ENCODE measurements around the gene ATP6V1F. TPM values are rescaled to one million over a fixed set of nuclear protein-coding genes. Genes with fewer than 3 reads are reported as not detected.

The ATP6V1F gene
- total RNA-seq, 3 donors from 2014 or later (not counting 1 experiment from before 2014, with no cell fraction given): 82.9 to 98.0 (median 94.3) TPM

DNA sequence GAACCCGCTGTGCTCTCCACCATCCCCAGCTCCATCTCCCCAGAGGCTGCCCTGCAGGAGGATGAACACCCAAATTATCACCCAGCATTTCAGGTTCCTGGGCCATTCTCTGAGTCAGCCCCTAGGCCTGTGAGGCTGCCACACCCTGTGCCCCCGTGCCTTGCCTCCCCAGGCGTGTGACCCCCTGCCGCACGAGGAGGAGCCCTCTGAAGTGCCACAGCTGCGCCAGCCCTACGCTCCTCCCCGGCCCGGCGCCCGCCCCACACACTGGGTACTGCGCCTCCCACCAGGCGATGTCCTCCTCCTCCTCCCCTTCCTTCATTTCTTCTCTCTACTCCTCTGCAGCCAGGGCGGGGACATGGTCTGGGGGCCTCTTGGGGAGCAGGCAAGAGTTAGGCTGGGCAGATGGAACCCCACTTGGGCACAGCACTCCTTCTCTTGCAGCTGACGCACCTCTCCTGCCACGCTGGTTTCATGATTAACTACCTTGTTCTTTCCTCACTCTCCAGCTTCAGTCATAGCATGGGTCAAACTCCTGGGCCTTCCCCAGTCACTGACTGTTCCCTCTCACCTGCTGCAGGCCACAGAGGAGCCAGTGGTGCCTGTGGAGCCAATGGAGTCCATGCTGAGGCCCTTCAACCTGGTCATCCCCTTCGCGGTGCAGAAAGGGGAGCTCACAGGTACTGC, 12.7 kb upstream of the ATP6V1F start:
- DNase-seq (no peak), ATAC-seq (no peak)
- Mint-ChIP-seq H3K27ac (no peak overlapping the region), H3K27me3 (ENCODE audit: low read depth in 2 of 2) (peaks cover 0 to 3% of the 10 kb centered on the region in 2 donors), H3K36me3 (no peaks in the 10 kb centered on the region), H3K4me1 (no peaks in the 10 kb centered on the region), H3K4me3 (no peak overlapping the region), H3K9me3 (no peaks in the 10 kb centered on the region)
- intact Hi-C loops (cut with micrococcal nuclease): no loop called here
- TF ChIP-seq, protein P1, sequence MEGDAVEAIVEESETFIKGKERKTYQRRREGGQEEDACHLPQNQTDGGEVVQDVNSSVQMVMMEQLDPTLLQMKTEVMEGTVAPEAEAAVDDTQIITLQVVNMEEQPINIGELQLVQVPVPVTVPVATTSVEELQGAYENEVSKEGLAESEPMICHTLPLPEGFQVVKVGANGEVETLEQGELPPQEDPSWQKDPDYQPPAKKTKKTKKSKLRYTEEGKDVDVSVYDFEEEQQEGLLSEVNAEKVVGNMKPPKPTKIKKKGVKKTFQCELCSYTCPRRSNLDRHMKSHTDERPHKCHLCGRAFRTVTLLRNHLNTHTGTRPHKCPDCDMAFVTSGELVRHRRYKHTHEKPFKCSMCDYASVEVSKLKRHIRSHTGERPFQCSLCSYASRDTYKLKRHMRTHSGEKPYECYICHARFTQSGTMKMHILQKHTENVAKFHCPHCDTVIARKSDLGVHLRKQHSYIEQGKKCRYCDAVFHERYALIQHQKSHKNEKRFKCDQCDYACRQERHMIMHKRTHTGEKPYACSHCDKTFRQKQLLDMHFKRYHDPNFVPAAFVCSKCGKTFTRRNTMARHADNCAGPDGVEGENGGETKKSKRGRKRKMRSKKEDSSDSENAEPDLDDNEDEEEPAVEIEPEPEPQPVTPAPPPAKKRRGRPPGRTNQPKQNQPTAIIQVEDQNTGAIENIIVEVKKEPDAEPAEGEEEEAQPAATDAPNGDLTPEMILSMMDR (IDR thresholded peaks at IDR 0.05): no peak
- H3K36me3 ChIP-seq (ENCODE audit: control insufficient read depth, insufficient read depth, low read length): no peaks in the 10 kb centered on the region
- no peaks in the 10 kb centered on the region for H3K27me3 ChIP-seq (ENCODE audit: control insufficient read depth, insufficient read depth, low read length)
- no peak overlapping the region for H3K4me3 ChIP-seq (ENCODE audit: low read length)
- no peaks in the 10 kb centered on the region for H3K9me3 ChIP-seq (ENCODE audit: control insufficient read depth, insufficient read depth, low read length)
- no peak overlapping the region for H3K27ac ChIP-seq (ENCODE audit: low read length)
- WGBS (ENCODE audit: insufficient coverage): 91% methylated on average over 18 of the region's 18 CpGs
- no peaks in the 10 kb centered on the region for H3K4me1 ChIP-seq (ENCODE audit: control insufficient read depth, insufficient read depth, low read length)

DNA sequence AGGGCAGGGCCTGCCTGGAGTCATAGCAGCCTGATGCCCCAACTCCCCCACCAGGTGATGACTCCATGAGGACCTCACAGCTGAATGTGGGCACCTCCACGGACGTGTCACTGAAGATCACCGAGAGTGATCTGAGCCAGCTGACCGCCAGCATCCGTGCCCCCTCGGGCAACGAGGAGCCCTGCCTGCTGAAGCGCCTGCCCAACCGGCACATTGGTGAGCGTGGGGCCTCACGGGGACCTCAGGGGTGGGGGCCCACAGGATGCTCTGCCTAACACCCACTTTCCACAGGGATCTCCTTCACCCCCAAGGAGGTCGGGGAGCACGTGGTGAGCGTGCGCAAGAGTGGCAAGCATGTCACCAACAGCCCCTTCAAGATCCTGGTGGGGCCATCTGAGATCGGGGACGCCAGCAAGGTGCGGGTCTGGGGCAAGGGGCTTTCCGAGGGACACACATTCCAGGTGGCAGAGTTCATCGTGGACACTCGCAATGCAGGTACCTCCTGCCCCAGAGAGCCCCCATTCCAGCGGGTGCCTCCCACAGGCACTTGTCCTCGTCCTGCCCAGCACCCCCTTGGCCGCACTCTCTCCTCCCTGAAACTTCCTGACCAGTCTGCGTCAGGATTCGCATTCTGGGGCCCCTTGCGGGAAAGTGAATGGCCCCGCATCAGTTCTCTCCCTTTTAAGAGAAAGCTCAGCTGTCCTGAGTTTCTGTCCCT, 10.0 kb upstream of the ATP6V1F start:
- Mint-ChIP-seq H3K36me3 (no peaks in the 10 kb centered on the region), H3K27ac (no peak overlapping the region), H3K4me3 (no peak overlapping the region), H3K27me3 (ENCODE audit: low read depth in 2 of 2) (peaks cover 0 to 3% of the 10 kb centered on the region in 2 donors), H3K9me3 (no peaks in the 10 kb centered on the region), H3K4me1 (no peaks in the 10 kb centered on the region)
- Histone ChIP-seq H3K4me3 (ENCODE audit: low read length) (no peak overlapping the region), H3K27ac (ENCODE audit: low read length) (no peak overlapping the region), H3K27me3 (ENCODE audit: control insufficient read depth, insufficient read depth, low read length) (no peaks in the 10 kb centered on the region), H3K9me3 (ENCODE audit: control insufficient read depth, insufficient read depth, low read length) (no peaks in the 10 kb centered on the region), H3K4me1 (ENCODE audit: control insufficient read depth, insufficient read depth, low read length) (no peaks in the 10 kb centered on the region), H3K36me3 (ENCODE audit: control insufficient read depth, insufficient read depth, low read length) (no peaks in the 10 kb centered on the region)
- ATAC-seq (no peak), DNase-seq (no peak)
- intact Hi-C loops (cut with micrococcal nuclease): no loop called here
- 89% methylated on average over 28 of the region's 28 CpGs for WGBS (ENCODE audit: insufficient coverage)
- TF ChIP-seq, protein P1 (IDR thresholded peaks at IDR 0.05): no peak

DNA sequence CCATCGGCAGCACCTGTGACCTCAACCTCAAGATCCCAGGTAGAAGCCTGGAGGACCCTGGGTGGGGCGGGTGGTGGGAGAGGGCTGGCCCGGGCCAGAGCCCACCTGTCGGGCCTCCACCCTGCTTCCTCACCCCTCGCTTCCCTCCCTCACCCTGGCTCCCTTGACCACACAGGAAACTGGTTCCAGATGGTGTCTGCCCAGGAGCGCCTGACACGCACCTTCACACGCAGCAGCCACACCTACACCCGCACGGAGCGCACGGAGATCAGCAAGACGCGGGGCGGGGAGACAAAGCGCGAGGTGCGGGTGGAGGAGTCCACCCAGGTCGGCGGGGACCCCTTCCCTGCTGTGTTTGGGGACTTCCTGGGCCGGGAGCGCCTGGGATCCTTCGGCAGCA, 8.9 kb upstream of the ATP6V1F start:
- H3K27ac Mint-ChIP-seq: no peak overlapping the region
- H3K27me3 Mint-ChIP-seq (ENCODE audit: low read depth in 2 of 2): peaks cover 0 to 3% of the 10 kb centered on the region in 2 donors
- H3K9me3 ChIP-seq (ENCODE audit: control insufficient read depth, insufficient read depth, low read length): no peaks in the 10 kb centered on the region
- no peaks in the 10 kb centered on the region for H3K27me3 ChIP-seq (ENCODE audit: control insufficient read depth, insufficient read depth, low read length)
- TF ChIP-seq, protein P1 (IDR thresholded peaks at IDR 0.05): no peak
- no peaks in the 10 kb centered on the region for H3K36me3 ChIP-seq (ENCODE audit: control insufficient read depth, insufficient read depth, low read length)
- H3K4me3 ChIP-seq (ENCODE audit: low read length): no peak overlapping the region
- H3K4me1 ChIP-seq (ENCODE audit: control insufficient read depth, insufficient read depth, low read length): no peaks in the 10 kb centered on the region
- DNase-seq (no peak), ATAC-seq (no peak)
- H3K9me3 Mint-ChIP-seq: no peaks in the 10 kb centered on the region
- 61% methylated on average over 23 of the region's 23 CpGs for WGBS (ENCODE audit: insufficient coverage)
- H3K4me1 Mint-ChIP-seq: no peaks in the 10 kb centered on the region
- H3K4me3 Mint-ChIP-seq: no peak overlapping the region
- intact Hi-C loops (cut with micrococcal nuclease): no loop called here
- H3K36me3 Mint-ChIP-seq: no peaks in the 10 kb centered on the region
- H3K27ac ChIP-seq (ENCODE audit: low read length): no peak overlapping the region
